Stimulated activated CD8-positive, alpha-beta memory T cell treated with anti-CD3 and anti-CD28 coated beads, Interleukin-2, amount 100 ng/mL, for 48 hours (primary cell): ENCODE data around the gene RELN.
"Not testable (repeated sequence)": the region's sequence is repeated elsewhere in the genome, so short reads cannot be mapped to it uniquely, and the experiment has no call there.

Experiments
- DNase-seq, 2 donors: peaks; one replicate each; pipeline ENCODE4 v3.0.0-alpha.2; 2020; ENCODE audit warnings: low read depth in 2 of 2

Gene RELN

GRCh38 chr7:103787041-103787440, 202.4 kb downstream of the RELN start:
- not testable (repeated sequence) for DNase-seq

GRCh38 chr7:103784646-103785286, 204.7 kb downstream of the RELN start:
- no peak for DNase-seq

GRCh38 chr7:103781409-103781808, 208.0 kb downstream of the RELN start:
- no peak for DNase-seq

- not testable (repeated sequence) for DNase-seq
These were observed 208.9 kb downstream of the RELN start for GRCh38 chr7:103780561-103780960.

GRCh38 chr7:103777440-103777839, 212.0 kb downstream of the RELN start:
- DNase-seq, result no peak

- no peak for DNase-seq
These were observed 215.7 kb downstream of the RELN start for GRCh38 chr7:103773726-103774125.

GRCh38 chr7:103772171-103772773, 217.2 kb downstream of the RELN start:
- no peak for DNase-seq

- DNase-seq, result no peak
These were observed 218.2 kb downstream of the RELN start for GRCh38 chr7:103771294-103771693.

GRCh38 chr7:103766660-103767059, 222.8 kb downstream of the RELN start:
- no peak for DNase-seq

- DNase-seq, result no peak
These were observed 223.6 kb downstream of the RELN start for GRCh38 chr7:103765901-103766300.

GRCh38 chr7:103764901-103765300, 224.6 kb downstream of the RELN start:
- DNase-seq, result no peak

GRCh38 chr7:103762877-103763276, 226.6 kb downstream of the RELN start:
- no peak for DNase-seq

GRCh38 chr7:103762065-103762760, 227.2 kb downstream of the RELN start:
- no peak for DNase-seq

GRCh38 chr7:103752995-103753394, 236.5 kb downstream of the RELN start:
- DNase-seq, result no peak

- no peak for DNase-seq
These were observed 238.1 kb downstream of the RELN start for GRCh38 chr7:103751311-103751880.

- no peak for DNase-seq
These were observed 240.8 kb downstream of the RELN start for GRCh38 chr7:103748680-103749079.

GRCh38 chr7:103735377-103735776, 254.1 kb downstream of the RELN start:
- no peak for DNase-seq

GRCh38 chr7:103731169-103731568, 258.3 kb downstream of the RELN start:
- no peak for DNase-seq

- DNase-seq, result no peak
These were observed 260.4 kb downstream of the RELN start for GRCh38 chr7:103729026-103729425.

- DNase-seq, result no peak
These were observed 261.4 kb downstream of the RELN start for GRCh38 chr7:103727982-103728610.

GRCh38 chr7:103719070-103719469, 270.4 kb downstream of the RELN start:
- DNase-seq, result no peak

- DNase-seq, result no peak
These were observed 270.9 kb downstream of the RELN start for GRCh38 chr7:103718482-103719061.
